Heart left ventricle (tissue), 13 donors: ENCODE results near the gene PPP1R12B.

ENCODE experiments used
- CTCF ChIP-seq, 12 donors: fragments of 200-600 bp; sonication (generic) in 4 of 12; IDR thresholded peaks; one replicate each; pipeline versions ENCODE4 v1.5.0 to v1.8.0; 2018 to 2022; ENCODE audit warnings: antibody characterized with exemption in 12 of 12, mild to moderate bottlenecking in 5 of 12
- POLR2A ChIP-seq, 2 donors: fragments of 450-650 bp; IDR thresholded peaks; one replicate each; pipeline ENCODE4 v1.6.1; 2017; ENCODE audit warnings: antibody characterized with exemption in 2 of 2, mild to moderate bottlenecking in 2 of 2, moderate library complexity in 2 of 2
- donor health status: ischemic (EF 13 %, LVEDD 7.1; RV severe dilation, severe dysfunction).
- donor health status: DM: no; HTN: yes; CAD: no.
- donor health status: DM: no; HTN: no; CAD: no.
- donor health status: ischemic (EF 25% LVEDD 6.9; RV normal size, moderate dysfunction).
- donor health status: ischemic (EF 25% LVEDD 5.7; RV mildly dilated, moderate dysfunction).
- donor health status: ischemic (EF 35%, LVEDD 5.7; RV mildly dilated, moderate dysfunction).
- donor health status: nonischemic (EF 11% LVEDD 7.7; RV severe dilation, severe dysfunction).
- donor health status: DM: yes; HTN: yes; CAD: no.
- donor health status: PGD.
- donor health status: ischemic (EF 29% LVEDD 5.4; RV normal size, mild dysfunction).
- donor health status: nonischemic (EF 23%, LVEDD 6.1; RV moderate dilation, normal function).

- no peak for TF ChIP-seq CTCF (IDR thresholded peaks at IDR 0.05)
- TF ChIP-seq POLR2A (IDR thresholded peaks at IDR 0.05) = no peak
Observed at GRCh38 chr1:202568826-202569225, 220.3 kb downstream of the PPP1R12B start.
